Activated T-helper 2 cell treated with anti-CD3 and anti-CD28 coated beads, Interferon-gamma antibody, Interleukin-2, Interleukin-4, amounts not matched to agents 10 μg/mL and 5 μg/mL and 100 μg/mL, durations not matched to agents 14 hours and 24 hours and 36 hours (primary cell): ENCODE results near the gene CLK2. TPM values are rescaled to one million over a fixed set of nuclear protein-coding genes. Genes with fewer than 3 reads are reported as not detected.
"Not testable (repeated sequence)": the region's sequence is repeated elsewhere in the genome, so short reads cannot be mapped to it uniquely, and the experiment has no call there.

Experiments used
- DNase-seq: peaks from one replicate; pipeline ENCODE4 v3.0.0; 2021; ENCODE audit warnings: low spot score
- H3K27ac Mint-ChIP-seq: one replicate; pipeline ENCODE4 v1.8.0; 2021; ENCODE audit warnings: mixed read lengths
- H3K27me3 Mint-ChIP-seq: one replicate; pipeline ENCODE4 v1.8.0; 2021; ENCODE audit warnings: low read depth, mixed read lengths
- H3K36me3 Mint-ChIP-seq: one replicate; pipeline ENCODE4 v1.8.0; 2021; ENCODE audit warnings: low read depth, mixed read lengths
- H3K4me1 Mint-ChIP-seq: one replicate; pipeline ENCODE4 v1.8.0; 2021; ENCODE audit warnings: low read depth, mixed read lengths
- H3K4me3 Mint-ChIP-seq: one replicate; pipeline ENCODE4 v1.8.0; 2021; ENCODE audit warnings: low read depth, mild to moderate bottlenecking, moderate library complexity, mixed read lengths
- H3K9me3 Mint-ChIP-seq: one replicate; pipeline ENCODE4 v1.8.0; 2021; ENCODE audit warnings: mixed read lengths
- intact Hi-C: fragments of 100-400 bp; cut with micrococcal nuclease; formaldehyde crosslinking; loops from one replicate; pipeline ENCODE4 v1.15.1; 2023
- total RNA-seq: library from RNA; stranded (reverse); gene quantifications from 2 replicates; pipeline ENCODE4 v1.2.3, GENCODE V29; 2022

The CLK2 gene
- total RNA-seq, 1 donor from 2014 or later, result 96.8 TPM

DNA sequence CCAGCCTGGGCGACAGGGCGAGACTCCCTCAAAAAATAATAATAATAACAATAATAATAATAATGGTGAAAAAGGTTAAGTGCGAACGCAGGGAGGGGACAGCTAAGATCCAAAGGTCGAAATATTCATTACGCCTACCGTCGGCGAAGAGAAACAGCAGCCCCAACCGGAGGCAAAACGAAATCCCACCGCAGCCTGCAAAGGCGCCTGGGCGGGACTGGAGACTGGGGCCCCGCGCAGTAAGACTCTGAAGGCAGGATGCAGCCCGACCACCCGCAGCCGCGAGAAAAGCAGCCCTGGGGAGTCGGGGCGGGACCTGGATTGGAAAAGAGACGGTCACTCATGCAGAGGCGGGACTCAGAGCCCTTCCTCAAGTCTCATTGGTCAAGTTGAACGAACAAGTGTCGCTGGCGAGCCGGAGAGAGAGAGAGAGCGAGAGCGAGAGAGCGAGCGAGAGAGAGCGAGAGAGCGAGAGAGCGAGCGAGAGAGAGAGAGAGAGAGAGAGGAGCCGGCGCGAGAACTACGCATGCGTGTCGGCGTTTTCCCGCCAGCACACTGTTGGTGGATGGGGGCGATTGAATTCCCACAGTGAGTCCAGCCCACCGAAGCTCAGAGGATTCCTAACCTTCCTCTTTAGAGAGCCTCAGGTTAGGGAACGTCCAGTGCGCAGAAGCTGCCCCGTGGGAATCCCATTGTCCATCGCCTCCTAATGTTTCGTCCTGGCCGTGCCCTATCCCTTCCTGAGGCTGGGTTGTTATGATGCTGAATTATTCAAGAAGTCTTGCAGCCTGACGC is 28.7 kb downstream of the CLK2 start:
- DNase-seq, result peak; percentile 97
- Mint-ChIP-seq H3K27me3 (peaks cover 2% of the 10 kb centered on the region), H3K27ac (peak overlapping the region; percentile 87), H3K36me3 (peaks cover 20% of the 10 kb centered on the region), H3K4me3 (peak overlapping the region; percentile 77), H3K9me3 (no peaks in the 10 kb centered on the region), H3K4me1 (peaks cover 32% of the 10 kb centered on the region)
- intact Hi-C loops, result loop anchor here (1.0 to 5.0 kb wide), 4 partner anchors 17 to 443 kb away; partner anchors contain the start of genes DAP3, MTX1, THBS3 and YY1AP1

- intact Hi-C loops, result loop anchor here (5.0 kb wide), 3 partner anchors 36 to 444 kb away; partner anchors contain the start of genes DAP3, MTX1, THBS3 and YY1AP1
These were observed 30.4 kb downstream of the CLK2 start for GRCh38 chr1:155242805-155243358.

GRCh38 chr1:155241841-155242264 is 31.5 kb downstream of the CLK2 start:
- intact Hi-C loops, result loop anchor here (5.0 kb wide), 3 partner anchors 35 to 445 kb away; partner anchors contain the start of genes DAP3, MTX1, THBS3 and YY1AP1
- Mint-ChIP-seq H3K27ac (peak overlapping the region; percentile 75), H3K36me3 (peaks cover 19% of the 10 kb centered on the region), H3K4me3 (peak overlapping the region; percentile 81), H3K4me1 (peaks cover 32% of the 10 kb centered on the region), H3K9me3 (no peaks in the 10 kb centered on the region), H3K27me3 (peaks cover 2% of the 10 kb centered on the region)
- DNase-seq, result no peak

More at GRCh38 chr1:155242805-155243358, 30.4 kb downstream of the CLK2 start:
- peaks cover 2% of the 10 kb centered on the region for H3K27me3 Mint-ChIP-seq
- peak overlapping the region; percentile 77 for H3K4me3 Mint-ChIP-seq
- H3K36me3 Mint-ChIP-seq, result peaks cover 25% of the 10 kb centered on the region
- H3K27ac Mint-ChIP-seq, result peak overlapping the region; percentile 83
- DNase-seq, result no peak
- H3K4me1 Mint-ChIP-seq, result peaks cover 32% of the 10 kb centered on the region
- no peaks in the 10 kb centered on the region for H3K9me3 Mint-ChIP-seq

GRCh38 chr1:155241069-155241679 is 32.1 kb downstream of the CLK2 start:
- peak; percentile 67 for DNase-seq
- intact Hi-C loops, result loop anchor here (5.0 kb wide), 3 partner anchors 34 to 446 kb away; partner anchors contain the start of genes DAP3, MTX1, THBS3 and YY1AP1

DNA sequence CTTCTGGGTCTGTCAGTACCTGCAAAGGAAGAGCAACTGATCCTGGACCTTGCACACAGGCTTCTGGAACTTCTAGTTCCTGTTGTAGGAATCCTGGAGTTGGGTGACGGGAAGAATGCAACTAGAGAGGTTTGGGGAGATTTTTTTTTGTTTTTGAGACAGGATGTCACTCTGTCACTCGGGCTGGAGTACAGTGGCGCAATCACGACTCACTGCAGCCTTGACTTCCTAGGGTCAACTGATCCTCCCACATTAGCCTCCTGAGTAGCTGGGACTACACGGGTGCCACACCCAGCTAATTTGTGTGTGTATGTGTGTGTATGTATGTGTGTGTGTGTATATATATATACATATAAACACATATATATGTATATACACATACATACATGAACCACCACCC is 36.9 kb downstream of the CLK2 start:
- H3K27ac Mint-ChIP-seq, result no peak overlapping the region
- no peaks in the 10 kb centered on the region for H3K9me3 Mint-ChIP-seq
- no peak for DNase-seq

More at GRCh38 chr1:155241069-155241679, 32.1 kb downstream of the CLK2 start:
- Mint-ChIP-seq H3K27ac (peak overlapping the region; percentile 75), H3K27me3 (peaks cover 2% of the 10 kb centered on the region), H3K4me1 (peaks cover 32% of the 10 kb centered on the region), H3K4me3 (peak overlapping the region; percentile 81), H3K9me3 (no peaks in the 10 kb centered on the region), H3K36me3 (peaks cover 16% of the 10 kb centered on the region)

DNA sequence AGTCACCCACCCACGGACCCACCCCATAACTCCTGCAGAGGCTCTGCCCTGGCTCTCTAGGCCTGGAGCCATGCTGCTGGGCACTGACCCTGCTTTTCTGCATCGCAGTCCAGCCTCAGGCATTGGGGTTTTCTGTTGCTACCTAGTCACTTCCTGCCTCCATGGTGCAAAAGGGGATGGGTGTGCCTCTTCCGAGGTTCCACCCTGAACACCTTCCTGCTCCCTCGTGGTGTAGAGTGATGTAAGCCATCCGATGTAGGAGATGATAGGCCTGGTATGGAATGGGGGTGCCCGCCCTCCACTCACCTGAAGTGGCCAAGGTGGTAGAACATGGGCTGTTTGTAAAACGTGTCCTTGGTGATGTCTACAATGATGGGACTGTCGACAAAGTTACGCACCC is 37.9 kb downstream of the CLK2 start:
- DNase-seq, H3K4me1 Mint-ChIP-seq, H3K4me3 Mint-ChIP-seq, intact Hi-C loops, H3K27me3 Mint-ChIP-seq, H3K9me3 Mint-ChIP-seq: not testable (repeated sequence)
- Mint-ChIP-seq H3K36me3 (peaks cover 16% of the 10 kb centered on the region), H3K27ac (peak overlapping the region; percentile 35)

More for the DNA sequence above, 36.9 kb downstream of the CLK2 start:
- peaks cover 16% of the 10 kb centered on the region for H3K36me3 Mint-ChIP-seq
- intact Hi-C loops, result no loop called here
- no peaks in the 10 kb centered on the region for H3K27me3 Mint-ChIP-seq
- no peak overlapping the region for H3K4me3 Mint-ChIP-seq
- peaks cover 12% of the 10 kb centered on the region for H3K4me1 Mint-ChIP-seq

DNA sequence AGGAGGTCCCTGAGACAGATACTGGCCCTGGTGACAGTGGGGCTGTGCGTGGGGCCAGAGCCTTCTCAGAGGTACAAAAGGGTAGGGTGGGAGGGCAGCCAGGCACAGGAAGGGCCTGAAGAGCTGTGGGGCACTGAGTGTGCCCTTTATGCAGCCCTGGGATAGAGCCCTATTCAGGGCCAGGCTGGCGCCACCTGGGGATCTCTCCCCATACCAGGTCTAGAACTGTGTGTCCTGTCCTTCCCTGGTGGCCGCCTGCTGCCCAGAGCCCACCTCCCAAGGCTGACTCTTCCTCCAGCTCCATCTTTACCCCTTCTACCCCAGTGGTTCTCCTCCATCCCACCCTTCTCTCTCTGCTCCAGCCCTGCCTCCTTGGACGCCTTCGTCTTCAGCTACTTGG is 39.8 kb downstream of the CLK2 start:
- H3K9me3 Mint-ChIP-seq, H3K4me1 Mint-ChIP-seq, H3K4me3 Mint-ChIP-seq, H3K27me3 Mint-ChIP-seq, DNase-seq, intact Hi-C loops, H3K27ac Mint-ChIP-seq: not testable (repeated sequence)
- peaks cover 12% of the 10 kb centered on the region for H3K36me3 Mint-ChIP-seq

DNA sequence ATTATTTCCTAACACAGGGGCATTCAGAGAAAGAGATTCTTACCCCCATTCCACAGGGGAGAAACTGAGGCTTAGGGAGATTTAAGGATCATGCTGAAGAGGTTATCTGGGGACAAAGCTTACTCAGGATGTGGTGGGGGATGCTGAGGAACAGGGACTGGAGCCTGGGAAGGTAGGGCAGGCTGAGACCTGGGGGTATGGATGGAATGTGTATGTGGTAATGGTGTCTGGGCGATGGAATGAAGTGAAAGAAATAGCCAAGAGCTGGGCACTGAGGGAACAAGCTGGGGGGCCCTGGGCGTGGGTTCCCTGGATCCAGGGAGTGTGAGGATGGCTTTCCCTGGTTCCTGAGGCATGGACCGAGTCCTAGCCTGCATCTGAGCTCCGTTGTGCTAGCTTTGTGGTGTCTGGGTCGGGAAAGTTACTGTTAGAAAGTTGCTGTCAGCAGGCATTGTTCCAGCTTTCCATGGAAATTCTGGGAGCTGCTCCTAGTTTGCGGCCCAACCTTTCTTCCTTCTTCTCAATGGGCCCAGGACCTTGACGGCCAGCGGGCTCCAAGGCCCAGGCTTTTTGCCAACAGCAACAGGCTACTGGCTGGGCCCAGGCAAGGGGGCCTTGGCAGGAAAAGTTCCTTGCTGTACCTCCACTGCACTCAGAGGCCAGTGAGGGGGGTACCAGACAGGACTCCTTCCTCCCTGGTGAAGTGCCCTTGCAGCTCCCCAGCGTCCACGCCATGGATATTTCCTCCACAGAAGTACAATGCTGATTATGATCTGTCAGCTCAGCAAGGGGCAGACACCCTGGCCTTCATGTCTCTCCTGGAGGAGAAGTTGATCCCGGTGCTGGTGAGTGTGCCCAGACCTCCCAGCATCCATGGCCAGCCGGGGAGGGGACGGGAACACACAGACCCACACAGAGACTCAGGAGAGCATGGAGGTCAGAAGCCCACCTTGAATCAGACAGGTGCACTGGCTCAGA is 41.0 kb downstream of the CLK2 start:
- H3K4me3 Mint-ChIP-seq, H3K27ac Mint-ChIP-seq, H3K9me3 Mint-ChIP-seq, intact Hi-C loops, H3K27me3 Mint-ChIP-seq, DNase-seq: not testable (repeated sequence)
- Mint-ChIP-seq H3K4me1 (peaks cover 10% of the 10 kb centered on the region), H3K36me3 (peaks cover 11% of the 10 kb centered on the region)

DNA sequence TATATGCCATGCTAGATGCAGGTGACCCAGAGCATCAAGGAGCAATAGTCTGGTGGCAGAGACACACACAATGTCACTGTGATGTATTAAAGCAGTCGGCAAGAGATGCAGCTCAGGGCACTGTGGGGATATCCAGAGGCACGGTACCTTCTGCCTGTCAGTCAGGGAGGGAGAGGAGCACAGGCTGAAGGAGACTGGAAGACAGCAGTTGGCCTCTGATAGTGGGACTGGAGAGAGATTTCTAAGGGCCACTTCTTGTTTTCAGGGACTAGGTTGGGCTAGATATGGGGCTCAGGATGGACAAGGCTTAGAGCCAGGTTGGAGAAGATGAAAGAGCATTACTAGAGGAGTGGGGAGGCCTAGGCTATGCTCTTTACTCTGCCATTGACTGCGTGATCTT is 42.0 kb downstream of the CLK2 start:
- H3K27ac Mint-ChIP-seq, intact Hi-C loops, H3K4me3 Mint-ChIP-seq, H3K9me3 Mint-ChIP-seq, DNase-seq, H3K27me3 Mint-ChIP-seq: not testable (repeated sequence)
- peaks cover 11% of the 10 kb centered on the region for H3K36me3 Mint-ChIP-seq
- peaks cover 13% of the 10 kb centered on the region for H3K4me1 Mint-ChIP-seq

GRCh38 chr1:155228096-155228427 is 45.2 kb downstream of the CLK2 start:
- intact Hi-C loops, result loop anchor here (5.0 kb wide), 1 partner anchor 36 kb away; no protein-coding TSS in a partner anchor
- peaks cover 14% of the 10 kb centered on the region for H3K36me3 Mint-ChIP-seq
- peak overlapping the region; percentile 95 for H3K4me3 Mint-ChIP-seq
- H3K27me3 Mint-ChIP-seq, result no peaks in the 10 kb centered on the region
- peaks cover 26% of the 10 kb centered on the region for H3K4me1 Mint-ChIP-seq
- no peak for DNase-seq
- H3K27ac Mint-ChIP-seq, result peak overlapping the region; percentile 94
- H3K9me3 Mint-ChIP-seq, result no peaks in the 10 kb centered on the region

DNA sequence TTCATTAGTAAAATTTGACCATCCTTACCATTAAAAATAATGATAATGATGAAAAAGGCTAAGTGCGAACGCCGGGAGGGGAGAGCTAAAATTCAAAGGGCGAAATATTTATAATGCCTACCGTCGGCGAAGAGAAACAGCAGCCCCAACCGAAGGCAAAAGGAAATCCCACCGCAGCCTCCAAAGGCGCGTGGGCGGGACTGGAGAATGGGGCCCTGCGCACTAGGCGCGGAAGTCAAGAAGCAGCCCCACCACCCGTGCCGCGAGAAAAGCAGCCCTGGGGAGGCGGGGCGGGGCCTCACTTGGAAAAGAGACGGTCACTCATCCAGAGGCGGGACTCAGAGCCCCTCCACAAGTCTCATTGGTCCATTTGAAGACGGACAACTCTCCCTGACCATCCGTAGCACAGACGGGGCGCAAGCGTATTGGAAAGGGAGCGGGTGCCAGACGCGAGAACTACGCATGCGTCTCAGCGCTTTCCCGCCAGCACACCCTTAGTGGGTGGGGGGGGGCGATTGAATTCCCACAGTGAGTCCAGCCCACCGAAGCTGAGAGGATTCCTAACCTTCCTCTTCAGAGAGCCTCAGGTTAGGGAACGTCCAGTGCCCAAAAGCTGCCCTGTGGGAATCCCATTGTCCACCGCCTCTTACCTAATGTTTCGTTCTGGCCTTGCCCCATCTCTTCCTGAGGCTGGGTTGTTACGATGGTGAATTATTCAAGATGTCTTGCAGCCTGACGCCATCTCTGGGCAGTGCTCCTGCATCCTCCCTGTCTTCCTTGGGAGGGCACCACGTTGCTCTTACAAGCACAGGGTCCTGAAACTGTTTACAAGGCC is 45.8 kb downstream of the CLK2 start:
- H3K27ac Mint-ChIP-seq, result peak overlapping the region; percentile 94
- intact Hi-C loops, result loop anchor here (1.0 to 5.0 kb wide), 4 partner anchors 17 to 46 kb away; partner anchors contain the start of genes CLK2 and MTX1

More for the DNA sequence above, 45.8 kb downstream of the CLK2 start:
- peak; percentile 99 for DNase-seq
- Mint-ChIP-seq H3K4me1 (peaks cover 26% of the 10 kb centered on the region), H3K9me3 (no peaks in the 10 kb centered on the region), H3K36me3 (peaks cover 14% of the 10 kb centered on the region), H3K4me3 (peak overlapping the region; percentile 95), H3K27me3 (no peaks in the 10 kb centered on the region)
